H1 (cell line): ENCODE measurements around the gene TMPRSS12.

Experiments used
- KDM1A ChIP-seq: fragments of 200-600, 300-600 bp; sonication (generic); IDR thresholded peaks from 2 replicates; pipeline ENCODE4 v1.7.1; 2016; ENCODE audit warnings: mild to moderate bottlenecking, low read length, borderline replicate concordance
- NRF1 ChIP-seq: IDR thresholded peaks from 2 replicates; pipeline ENCODE4 v1.6.1; 2011; ENCODE audit warnings: mild to moderate bottlenecking, low read depth, low read length, improper control_type of control experiment
- POLR2AphosphoS5 ChIP-seq: IDR thresholded peaks from 2 replicates; pipeline ENCODE4 v1.6.1; 2011; ENCODE audit warnings: low read depth, low read length
- TBP ChIP-seq: IDR thresholded peaks from 2 replicates; pipeline ENCODE4 v1.6.1; 2011; ENCODE audit warnings: low read depth, low read length, improper control_type of control experiment
- TF ChIP-seq, protein P1 (sequence below), 3 experiments: IDR thresholded peaks; 1 replicate in 2 of 3; 2 replicates in 1 of 3; pipeline versions ENCODE4 v1.5.1 to v1.6.1; 2011; ENCODE audit warnings: low read length in 3 of 3, mild to moderate bottlenecking in 3 of 3, inconsistent platforms in 2 of 3, low read depth in 1 of 3, moderate library complexity in 1 of 3; ENCODE audit not compliant: insufficient read depth in 1 of 3; ENCODE audit errors: control extremely low read depth in 1 of 3

- no peak for TF ChIP-seq NRF1
- TF ChIP-seq TBP: no peak
- no peak for TF ChIP-seq POLR2AphosphoS5
- TF ChIP-seq, protein P1, sequence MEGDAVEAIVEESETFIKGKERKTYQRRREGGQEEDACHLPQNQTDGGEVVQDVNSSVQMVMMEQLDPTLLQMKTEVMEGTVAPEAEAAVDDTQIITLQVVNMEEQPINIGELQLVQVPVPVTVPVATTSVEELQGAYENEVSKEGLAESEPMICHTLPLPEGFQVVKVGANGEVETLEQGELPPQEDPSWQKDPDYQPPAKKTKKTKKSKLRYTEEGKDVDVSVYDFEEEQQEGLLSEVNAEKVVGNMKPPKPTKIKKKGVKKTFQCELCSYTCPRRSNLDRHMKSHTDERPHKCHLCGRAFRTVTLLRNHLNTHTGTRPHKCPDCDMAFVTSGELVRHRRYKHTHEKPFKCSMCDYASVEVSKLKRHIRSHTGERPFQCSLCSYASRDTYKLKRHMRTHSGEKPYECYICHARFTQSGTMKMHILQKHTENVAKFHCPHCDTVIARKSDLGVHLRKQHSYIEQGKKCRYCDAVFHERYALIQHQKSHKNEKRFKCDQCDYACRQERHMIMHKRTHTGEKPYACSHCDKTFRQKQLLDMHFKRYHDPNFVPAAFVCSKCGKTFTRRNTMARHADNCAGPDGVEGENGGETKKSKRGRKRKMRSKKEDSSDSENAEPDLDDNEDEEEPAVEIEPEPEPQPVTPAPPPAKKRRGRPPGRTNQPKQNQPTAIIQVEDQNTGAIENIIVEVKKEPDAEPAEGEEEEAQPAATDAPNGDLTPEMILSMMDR (IDR thresholded peaks at IDR 0.05; ENCODE audit: control extremely low read depth in 1 of 3, insufficient read depth in 1 of 3, low read depth in 1 of 3, low read length in 3 of 3): no peak
- no peak for TF ChIP-seq KDM1A
Observed at GRCh38 chr12:50840809-50841487, 1.8 kb upstream of the TMPRSS12 start.
